K562 (cell line): ENCODE measurements around the gene CREG1.

Experiments used
- ETV6 ChIP-seq, 3 experiments: fragments of 150-350 bp in 1 of 3; sonication (generic) in 1 of 3; formaldehyde crosslinking in 1 of 3; IDR thresholded peaks; 2 replicates each; pipeline versions ENCODE4 v1.6.1 to v1.8.0; 2014 to 2022; ENCODE audit warnings: borderline replicate concordance in 2 of 3, low read depth in 2 of 3, antibody characterized with exemption in 1 of 3, low read length in 1 of 3, mild to moderate bottlenecking in 1 of 3, missing genetic modification reagents in 1 of 3
- MAX ChIP-seq: sonication (generic); formaldehyde crosslinking; IDR thresholded peaks from 2 replicates; pipeline ENCODE4 v1.9.0; 2022; ENCODE audit warnings: mild to moderate bottlenecking, missing genetic modification reagents
- MBD1 ChIP-seq: fragments of 250-450 bp; sonication (Bioruptor Pico); IDR thresholded peaks from 2 replicates; pipeline ENCODE4 v1.8.0; 2022; ENCODE audit warnings: inconsistent platforms
- PHF8 ChIP-seq: fragments of 200-600 bp; sonication (generic); IDR thresholded peaks from 2 replicates; pipeline ENCODE4 v1.6.1; 2012; ENCODE audit warnings: mixed run types, mild to moderate bottlenecking, inconsistent platforms, low read length, moderate library complexity, borderline replicate concordance
- XRCC5 ChIP-seq: fragments of 200-400 bp; formaldehyde crosslinking; IDR thresholded peaks from 2 replicates; pipeline ENCODE4 v1.6.1; 2017; ENCODE audit warnings: low read depth, mild to moderate bottlenecking, low read length

- TF ChIP-seq PHF8 = no peak
- TF ChIP-seq ETV6 (IDR thresholded peaks at IDR 0.05; ENCODE audit: borderline replicate concordance in 1 of 2, low read depth in 2 of 2, low read length in 1 of 2) = no peak
- no peak for TF ChIP-seq ETV6 (CRISPR knock-in tag; IDR thresholded peaks at IDR 0.05; ENCODE audit: borderline replicate concordance)
- TF ChIP-seq XRCC5 = no peak
- TF ChIP-seq MAX (CRISPR knock-in tag) = no peak
- TF ChIP-seq MBD1 (CRISPR knock-in tag) = no peak
Observed at GRCh38 chr1:167541003-167541402, 12.6 kb downstream of the CREG1 start.
